Measurements from ENCODE around the gene MAP1LC3B2.

DNA sequence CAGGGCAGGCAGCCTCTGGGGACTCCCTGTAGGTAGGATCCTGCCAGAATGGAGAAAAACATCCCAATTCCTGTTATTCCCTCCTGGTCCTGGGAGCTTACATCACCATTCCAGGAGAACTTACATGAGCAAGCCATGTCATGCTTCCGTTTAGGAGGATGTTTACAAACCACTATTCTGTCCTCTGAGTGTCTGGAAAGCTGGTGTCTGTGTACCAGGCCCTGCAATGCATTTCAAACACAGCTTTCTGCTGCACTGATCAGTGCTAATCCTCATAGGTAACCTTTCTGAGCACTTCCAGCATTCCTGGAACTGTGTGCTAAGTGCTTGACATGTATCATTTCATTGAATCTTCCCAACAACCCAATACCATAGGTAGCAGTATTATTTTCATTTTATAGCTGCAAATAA lies 19.8 kb upstream of the MAP1LC3B2 start:
- TF ChIP-seq, protein P1, sequence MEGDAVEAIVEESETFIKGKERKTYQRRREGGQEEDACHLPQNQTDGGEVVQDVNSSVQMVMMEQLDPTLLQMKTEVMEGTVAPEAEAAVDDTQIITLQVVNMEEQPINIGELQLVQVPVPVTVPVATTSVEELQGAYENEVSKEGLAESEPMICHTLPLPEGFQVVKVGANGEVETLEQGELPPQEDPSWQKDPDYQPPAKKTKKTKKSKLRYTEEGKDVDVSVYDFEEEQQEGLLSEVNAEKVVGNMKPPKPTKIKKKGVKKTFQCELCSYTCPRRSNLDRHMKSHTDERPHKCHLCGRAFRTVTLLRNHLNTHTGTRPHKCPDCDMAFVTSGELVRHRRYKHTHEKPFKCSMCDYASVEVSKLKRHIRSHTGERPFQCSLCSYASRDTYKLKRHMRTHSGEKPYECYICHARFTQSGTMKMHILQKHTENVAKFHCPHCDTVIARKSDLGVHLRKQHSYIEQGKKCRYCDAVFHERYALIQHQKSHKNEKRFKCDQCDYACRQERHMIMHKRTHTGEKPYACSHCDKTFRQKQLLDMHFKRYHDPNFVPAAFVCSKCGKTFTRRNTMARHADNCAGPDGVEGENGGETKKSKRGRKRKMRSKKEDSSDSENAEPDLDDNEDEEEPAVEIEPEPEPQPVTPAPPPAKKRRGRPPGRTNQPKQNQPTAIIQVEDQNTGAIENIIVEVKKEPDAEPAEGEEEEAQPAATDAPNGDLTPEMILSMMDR (IDR thresholded peaks at IDR 0.05; ENCODE audit: low read depth, low read length), result no peak
- no peak for TF ChIP-seq POLR2A (IDR thresholded peaks at IDR 0.05; ENCODE audit: extremely low read depth, insufficient read length)
- no peak for TF ChIP-seq MAX (IDR thresholded peaks at IDR 0.05; ENCODE audit: low read depth, low read length)
